ENCODE data around the gene ZGRF1.

DNA sequence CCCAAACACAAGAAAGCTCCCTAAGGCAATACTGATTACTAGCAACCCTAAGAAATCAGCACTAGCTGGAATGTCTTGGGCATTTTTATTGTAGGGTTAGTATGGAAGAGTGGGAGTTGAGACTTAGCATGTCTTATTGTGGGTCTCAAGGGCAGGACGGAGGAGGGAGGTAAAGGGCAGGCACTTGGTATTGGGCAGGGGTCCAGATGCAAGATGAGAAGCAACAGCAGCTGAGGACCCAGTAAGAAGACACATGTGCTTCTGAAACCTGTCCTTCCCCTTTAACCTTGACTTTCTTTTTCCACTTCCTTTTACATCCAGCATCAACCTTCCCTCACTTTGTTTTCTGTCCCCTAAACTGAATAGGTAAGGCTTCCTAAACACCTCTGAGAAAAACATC is 37.7 kb upstream of the ZGRF1 start:
- no peak for TF ChIP-seq POLR2A (IDR thresholded peaks at IDR 0.05)
- TF ChIP-seq, protein P1, sequence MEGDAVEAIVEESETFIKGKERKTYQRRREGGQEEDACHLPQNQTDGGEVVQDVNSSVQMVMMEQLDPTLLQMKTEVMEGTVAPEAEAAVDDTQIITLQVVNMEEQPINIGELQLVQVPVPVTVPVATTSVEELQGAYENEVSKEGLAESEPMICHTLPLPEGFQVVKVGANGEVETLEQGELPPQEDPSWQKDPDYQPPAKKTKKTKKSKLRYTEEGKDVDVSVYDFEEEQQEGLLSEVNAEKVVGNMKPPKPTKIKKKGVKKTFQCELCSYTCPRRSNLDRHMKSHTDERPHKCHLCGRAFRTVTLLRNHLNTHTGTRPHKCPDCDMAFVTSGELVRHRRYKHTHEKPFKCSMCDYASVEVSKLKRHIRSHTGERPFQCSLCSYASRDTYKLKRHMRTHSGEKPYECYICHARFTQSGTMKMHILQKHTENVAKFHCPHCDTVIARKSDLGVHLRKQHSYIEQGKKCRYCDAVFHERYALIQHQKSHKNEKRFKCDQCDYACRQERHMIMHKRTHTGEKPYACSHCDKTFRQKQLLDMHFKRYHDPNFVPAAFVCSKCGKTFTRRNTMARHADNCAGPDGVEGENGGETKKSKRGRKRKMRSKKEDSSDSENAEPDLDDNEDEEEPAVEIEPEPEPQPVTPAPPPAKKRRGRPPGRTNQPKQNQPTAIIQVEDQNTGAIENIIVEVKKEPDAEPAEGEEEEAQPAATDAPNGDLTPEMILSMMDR (IDR thresholded peaks at IDR 0.05), result no peak
